COLO668 (cell line): ENCODE measurements around the gene AFMID.
"Not testable (repeated sequence)": the region's sequence is repeated elsewhere in the genome, so short reads cannot be mapped to it uniquely, and the experiment has no call there.

ENCODE experiments used
- DNase-seq: peaks from one replicate; lab custom pipeline; 2025; ENCODE audit not compliant: unreplicated experiment; lab: John Stamatoyannopoulos, UW

Gene AFMID

GRCh38 chr17:78151514-78152008, 35.6 kb upstream of the AFMID start:
- peak; percentile 8 for DNase-seq

DNA sequence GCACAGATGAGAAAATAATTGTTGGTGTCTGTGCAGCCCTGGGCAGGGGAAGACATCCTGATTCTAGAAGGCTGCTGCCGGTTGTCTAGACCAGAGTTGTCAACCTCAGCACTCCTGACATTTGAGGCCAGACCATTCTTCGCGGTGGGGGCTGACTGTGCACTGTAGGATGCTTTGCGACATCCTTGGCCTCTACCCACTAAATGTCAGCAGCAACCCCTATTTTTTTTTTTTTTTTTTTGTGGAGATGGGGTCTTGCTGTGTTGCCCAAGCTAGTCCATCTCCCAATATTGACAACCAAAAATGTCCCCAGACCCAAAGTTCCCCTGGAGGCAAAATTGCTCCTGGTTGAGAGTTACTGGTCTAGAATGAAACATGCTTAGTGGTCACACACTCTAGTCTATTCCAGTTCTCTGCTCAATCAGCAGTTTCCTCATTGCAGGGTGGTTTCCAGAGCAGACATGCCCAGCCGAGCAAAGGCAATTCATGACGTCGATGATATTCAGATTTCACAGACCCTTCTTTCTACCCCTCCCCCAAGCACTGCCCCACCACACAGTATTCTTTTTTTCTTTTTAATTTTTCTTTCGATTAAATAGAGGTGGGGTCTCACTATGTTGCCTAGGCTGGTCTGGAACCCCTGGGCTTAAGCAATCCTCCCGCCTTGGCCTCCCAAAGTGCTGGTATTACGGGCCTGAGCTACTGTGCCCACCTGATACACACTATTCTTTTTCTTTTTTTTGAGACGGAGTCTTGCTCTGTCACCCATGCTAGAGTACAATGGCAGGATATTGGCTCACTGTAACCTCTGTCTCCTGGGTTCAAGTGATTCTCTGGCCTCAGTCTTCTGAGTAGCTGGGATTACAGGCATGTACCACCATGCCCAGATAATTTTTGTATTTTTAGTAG, 32.0 kb upstream of the AFMID start:
- DNase-seq: no peak

DNA sequence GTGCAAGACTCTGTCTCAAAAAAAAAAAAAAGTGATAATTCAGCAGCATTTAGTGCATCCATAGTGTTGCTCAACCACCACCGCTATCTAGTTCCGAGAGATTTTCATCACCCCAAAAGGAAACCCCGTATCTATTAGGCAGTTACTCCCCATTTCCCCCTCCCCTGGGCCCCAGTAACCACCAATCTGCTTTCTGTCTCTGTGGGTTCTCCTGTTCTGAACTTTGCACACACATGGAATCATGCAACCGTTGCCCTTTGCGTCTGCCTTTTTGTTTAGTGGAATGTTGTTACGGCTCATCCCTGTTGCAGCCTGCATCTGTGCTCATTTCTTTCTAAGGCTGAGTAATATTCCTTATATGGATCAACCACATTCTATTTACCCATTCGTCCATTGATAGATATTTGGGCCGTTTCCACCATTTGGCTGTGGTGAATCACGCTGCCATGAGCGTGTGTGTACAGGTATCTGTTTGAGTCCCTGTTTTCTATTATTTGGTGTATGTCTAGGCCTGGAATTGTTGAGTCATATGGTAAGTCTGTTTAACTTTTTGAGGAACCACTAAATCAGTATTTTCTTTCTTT, 27.5 kb upstream of the AFMID start:
- DNase-seq: no peak

- DNase-seq: no peak
Observed at GRCh38 chr17:78163881-78164747, 23.0 kb upstream of the AFMID start.

- no peak for DNase-seq
Observed at GRCh38 chr17:78164748-78165607, 22.2 kb upstream of the AFMID start.

GRCh38 chr17:78166416-78166815, 20.7 kb upstream of the AFMID start:
- peak; percentile 61 for DNase-seq

- peak; percentile 91 for DNase-seq
Observed at GRCh38 chr17:78168242-78168902, 18.8 kb upstream of the AFMID start, which contains the start of gene SYNGR2. Gene SYNGR2, plus strand, starts transcription at chr17:78168581. Its CDS starts 36 bp downstream, at chr17:78168617.

- DNase-seq: peak; percentile 58
Observed at GRCh38 chr17:78168903-78169793, 18.0 kb upstream of the AFMID start.

GRCh38 chr17:78170692-78171590, 16.2 kb upstream of the AFMID start:
- no peak for DNase-seq

DNA sequence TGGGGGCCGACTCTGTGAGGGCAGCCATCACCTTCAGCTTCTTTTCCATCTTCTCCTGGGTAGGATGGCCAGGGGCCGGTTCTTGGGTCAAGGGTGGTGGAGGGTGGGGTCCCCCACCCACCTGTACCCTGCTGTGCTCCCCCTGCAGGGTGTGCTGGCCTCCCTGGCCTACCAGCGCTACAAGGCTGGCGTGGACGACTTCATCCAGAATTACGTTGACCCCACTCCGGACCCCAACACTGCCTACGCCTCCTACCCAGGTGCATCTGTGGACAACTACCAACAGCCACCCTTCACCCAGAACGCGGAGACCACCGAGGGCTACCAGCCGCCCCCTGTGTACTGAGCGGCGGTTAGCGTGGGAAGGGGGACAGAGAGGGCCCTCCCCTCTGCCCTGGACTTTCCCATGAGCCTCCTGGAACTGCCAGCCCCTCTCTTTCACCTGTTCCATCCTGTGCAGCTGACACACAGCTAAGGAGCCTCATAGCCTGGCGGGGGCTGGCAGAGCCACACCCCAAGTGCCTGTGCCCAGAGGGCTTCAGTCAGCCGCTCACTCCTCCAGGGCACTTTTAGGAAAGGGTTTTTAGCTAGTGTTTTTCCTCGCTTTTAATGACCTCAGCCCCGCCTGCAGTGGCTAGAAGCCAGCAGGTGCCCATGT, 15.4 kb upstream of the AFMID start:
- not testable (repeated sequence) for DNase-seq

DNA sequence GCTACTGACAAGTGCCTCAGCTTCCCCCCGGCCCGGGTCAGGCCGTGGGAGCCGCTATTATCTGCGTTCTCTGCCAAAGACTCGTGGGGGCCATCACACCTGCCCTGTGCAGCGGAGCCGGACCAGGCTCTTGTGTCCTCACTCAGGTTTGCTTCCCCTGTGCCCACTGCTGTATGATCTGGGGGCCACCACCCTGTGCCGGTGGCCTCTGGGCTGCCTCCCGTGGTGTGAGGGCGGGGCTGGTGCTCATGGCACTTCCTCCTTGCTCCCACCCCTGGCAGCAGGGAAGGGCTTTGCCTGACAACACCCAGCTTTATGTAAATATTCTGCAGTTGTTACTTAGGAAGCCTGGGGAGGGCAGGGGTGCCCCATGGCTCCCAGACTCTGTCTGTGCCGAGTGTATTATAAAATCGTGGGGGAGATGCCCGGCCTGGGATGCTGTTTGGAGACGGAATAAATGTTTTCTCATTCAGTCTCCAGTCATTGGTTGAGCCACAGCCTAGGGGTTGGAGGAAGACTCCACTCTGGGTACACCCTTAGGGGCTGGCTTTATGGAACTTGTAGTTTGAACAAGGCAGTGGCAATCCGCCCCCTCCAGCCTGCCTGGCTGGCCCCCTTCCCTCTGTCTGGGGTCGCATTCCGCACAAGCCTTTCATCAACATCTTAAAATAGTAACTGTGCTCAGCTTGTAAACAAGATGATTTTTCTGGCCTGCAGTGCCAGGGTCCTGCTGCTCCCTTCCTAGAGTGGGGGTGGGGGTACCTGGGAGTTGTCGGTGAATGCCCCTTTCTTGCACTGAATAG, 14.7 kb upstream of the AFMID start:
- peak; percentile 54 for DNase-seq

GRCh38 chr17:78173097-78173715, 14.0 kb upstream of the AFMID start:
- DNase-seq: no peak

GRCh38 chr17:78174346-78174869, 12.8 kb upstream of the AFMID start:
- DNase-seq: peak; percentile 82

DNA sequence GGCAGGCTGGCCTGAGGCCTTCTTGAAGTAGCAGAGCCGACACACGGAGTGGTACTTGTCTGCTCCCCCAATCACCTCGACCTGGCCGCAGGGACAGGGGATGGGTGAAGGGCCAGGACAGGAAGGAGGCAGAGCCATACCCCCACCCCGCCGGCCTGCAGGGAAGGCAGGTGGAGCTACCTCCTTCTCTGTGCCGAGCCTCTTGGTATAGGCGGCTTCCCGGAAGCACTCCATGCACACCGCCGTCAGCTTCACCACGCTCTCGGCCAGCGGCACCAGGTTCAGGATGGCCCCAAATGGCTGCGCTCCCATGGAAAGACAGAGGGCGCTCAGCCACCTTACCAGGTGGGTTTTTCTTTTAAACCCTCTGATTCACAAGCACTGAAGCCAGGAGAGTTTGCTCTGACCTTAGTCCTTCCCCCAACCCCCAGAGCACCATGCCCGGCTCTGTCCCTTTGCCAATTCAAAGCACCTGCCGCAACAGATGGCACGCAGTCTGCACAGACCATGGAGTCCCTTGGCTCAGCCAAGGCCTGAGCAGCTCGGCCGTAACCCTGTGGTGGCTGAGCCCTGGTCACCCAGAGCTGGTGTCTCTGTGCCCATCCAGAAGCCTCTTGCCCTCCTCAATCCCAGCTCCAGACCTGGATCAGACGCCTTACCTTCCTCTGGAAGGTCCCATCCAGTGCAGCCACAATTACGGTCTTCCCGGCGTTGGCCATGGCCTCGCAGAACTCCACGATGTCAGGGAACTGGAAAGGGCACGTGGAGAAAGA, 12.1 kb upstream of the AFMID start:
- peak; percentile 73 for DNase-seq

GRCh38 chr17:78175643-78175981, 11.6 kb upstream of the AFMID start:
- no peak for DNase-seq
